Dermis microvascular lymphatic vessel endothelial cell (primary cell): Measurements from ENCODE around the gene ZFC3H1. TPM values are rescaled to one million over a fixed set of nuclear protein-coding genes. Genes with fewer than 3 reads are reported as not detected.
A peak's percentile ranks its signal among the peaks of the same experiment; 100 is the strongest.

Experiments
- DNase-seq, 2 donors: peaks; one replicate each; pipeline versions ENCODE4 v3.0.0 to v3.0.0-alpha.2; 2010; ENCODE audit warnings: low read depth in 2 of 2
- total RNA-seq: library from RNA; depleted of rRNA; stranded (reverse); fragments of >200 nt; gene quantifications from 2 replicates; pipeline ENCODE4 v1.2.1, GENCODE V29; 2014

The ZFC3H1 gene
- total RNA-seq, 1 donor from 2014 or later = 11.4 TPM

DNA sequence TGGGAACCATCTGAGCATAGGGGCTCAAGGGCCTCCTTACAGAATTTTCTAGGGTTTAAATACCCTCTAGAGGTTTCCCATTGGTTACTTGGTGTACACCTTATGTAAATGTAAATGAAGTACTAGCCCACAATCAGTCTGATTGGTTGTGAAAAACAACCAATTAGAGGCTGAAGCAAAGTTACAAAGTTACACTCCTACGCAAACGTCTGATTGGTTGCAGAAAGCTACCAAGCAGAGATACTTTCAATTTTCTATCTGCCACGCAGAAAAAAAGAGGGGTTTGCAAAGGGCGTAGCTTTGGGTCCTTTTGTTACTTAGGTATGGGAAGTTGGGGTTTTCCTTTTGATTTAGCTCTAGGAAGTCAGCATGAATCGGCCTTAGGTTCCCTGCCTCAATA is 20.4 kb upstream of the ZFC3H1 start:
- DNase-seq = no peak

DNA sequence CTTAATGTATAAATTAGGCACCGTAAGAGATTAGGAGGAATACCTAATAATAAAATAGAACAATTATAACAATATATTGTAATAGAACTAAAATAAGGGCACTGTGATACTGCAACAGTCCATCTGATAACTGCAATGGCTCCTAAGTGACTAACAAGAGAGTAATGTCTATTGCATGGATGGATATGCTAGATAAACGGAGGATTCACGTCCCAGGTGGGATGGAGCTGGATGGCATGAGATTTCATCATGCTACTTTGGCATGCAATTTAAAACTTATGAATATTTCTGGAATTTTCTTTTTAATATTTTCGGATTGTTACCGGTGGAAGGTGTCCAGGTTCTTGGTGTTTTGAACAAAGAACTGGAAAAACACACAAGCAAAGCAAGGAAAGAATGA is 20.0 kb upstream of the ZFC3H1 start:
- DNase-seq = no peak

GRCh38 chr12:71682466-71682865 is 18.8 kb upstream of the ZFC3H1 start:
- DNase-seq = no peak

DNA sequence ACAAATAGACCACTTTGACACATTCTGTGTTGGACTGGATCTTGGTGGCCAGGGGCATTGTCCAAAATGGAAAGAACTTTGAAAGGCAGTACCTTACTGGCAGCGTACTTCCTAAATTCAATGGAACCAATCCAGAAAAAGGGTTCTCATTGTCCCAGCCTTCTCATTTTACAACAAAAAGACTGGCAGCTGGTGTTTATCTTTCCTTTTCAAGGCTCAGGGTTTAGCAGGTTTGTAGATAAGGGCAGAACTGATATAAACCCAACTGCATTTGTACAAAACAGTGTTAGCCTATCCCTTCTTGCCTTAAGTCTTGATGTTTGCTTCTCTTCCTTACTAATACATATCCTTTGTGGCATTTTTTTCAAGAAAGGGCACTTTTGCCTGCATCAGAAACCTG is 8.2 kb upstream of the ZFC3H1 start:
- DNase-seq = no peak

DNA sequence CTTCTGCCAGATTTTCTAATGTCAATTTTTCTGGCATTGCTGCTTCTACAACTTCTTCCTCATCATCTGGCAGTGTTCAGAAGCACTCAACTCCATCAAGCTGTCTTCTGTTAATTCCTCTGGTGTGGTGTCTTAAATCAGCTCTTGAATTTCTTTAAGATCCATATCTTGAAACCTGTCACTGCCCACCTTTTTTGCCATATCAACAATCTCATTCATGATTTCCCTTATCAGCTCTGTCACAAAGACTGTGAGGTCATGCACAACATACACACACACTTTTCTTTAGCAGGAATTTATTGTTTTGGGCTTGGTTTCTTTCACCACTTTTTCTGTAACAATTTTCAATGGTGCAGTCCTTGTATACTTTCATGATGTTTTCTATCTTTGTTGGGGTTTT is 7.7 kb upstream of the ZFC3H1 start:
- DNase-seq = no peak

- DNase-seq = no peak
Measured at GRCh38 chr12:71666259-71666658, 2.6 kb upstream of the ZFC3H1 start.

- peak in 1 of 2 donors; percentile 7 for DNase-seq
Measured at GRCh38 chr12:71665090-71665463, 1.4 kb upstream of the ZFC3H1 start.

DNA sequence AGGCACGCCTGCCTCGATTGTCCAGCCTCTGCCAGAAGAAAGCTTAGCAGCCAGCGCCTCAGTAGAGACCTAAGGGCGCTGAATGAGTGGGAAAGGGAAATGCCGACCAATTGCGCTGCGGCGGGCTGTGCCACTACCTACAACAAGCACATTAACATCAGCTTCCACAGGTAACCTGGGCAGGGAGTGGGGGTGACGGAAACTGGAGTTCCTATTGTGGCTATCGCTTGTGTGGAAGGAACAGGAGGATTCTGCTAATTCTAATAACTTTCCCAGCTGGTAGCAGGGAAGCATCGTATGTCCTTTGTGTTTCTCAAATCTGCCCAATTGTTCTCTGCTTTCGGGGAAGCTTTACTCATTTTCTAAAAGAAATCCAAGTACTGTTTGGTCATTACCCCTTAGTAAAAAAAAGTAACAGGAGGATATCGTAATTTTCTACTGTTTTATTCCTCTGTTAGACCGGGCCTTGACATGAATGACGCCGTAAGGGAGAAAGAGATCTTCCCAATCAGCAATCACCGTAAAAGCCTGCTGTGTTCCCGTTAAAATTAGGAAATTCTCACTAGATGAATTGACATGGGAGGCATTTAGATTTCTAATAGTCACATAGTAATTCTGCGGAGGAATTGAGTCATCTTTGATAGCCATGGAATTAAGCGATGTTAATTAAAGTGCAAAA is 902 bp upstream of the ZFC3H1 start:
- DNase-seq = peak in 1 of 2 donors; percentile 24

DNA sequence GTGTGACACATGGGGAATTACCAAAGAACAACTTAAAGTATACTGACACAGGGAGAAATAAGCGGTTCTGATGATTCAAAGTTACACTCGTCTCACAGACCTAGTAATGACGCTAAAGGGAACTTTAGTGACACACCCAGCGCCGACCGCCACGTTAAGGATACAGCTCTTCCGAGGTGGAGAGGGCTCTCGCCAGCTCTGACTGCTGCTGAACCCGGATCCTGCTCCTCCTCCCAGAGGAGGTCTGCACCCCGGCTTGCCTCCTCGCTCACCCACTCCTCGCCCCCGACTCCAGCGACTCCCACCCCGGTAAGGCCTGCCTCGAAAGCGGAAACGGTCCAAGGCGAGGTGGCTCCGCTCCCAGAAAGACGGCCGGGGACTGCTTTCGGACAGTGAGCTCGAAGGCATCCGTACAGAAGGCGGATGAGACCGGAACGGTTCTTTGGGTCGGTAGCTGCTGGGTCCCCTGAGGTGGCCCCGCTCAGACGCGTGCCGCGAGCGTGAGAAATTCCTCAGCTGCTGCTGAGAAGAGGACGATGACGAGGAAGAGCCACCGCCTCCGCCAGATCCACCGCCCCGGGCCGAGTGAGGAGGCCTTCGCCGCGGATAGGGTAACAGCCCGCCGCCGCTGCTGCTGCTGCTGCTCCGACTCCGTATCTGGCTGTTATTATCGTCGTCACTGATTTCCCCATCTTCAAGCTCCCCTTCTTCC is 643 bp downstream of the ZFC3H1 start:
- DNase-seq = peak in 1 of 2 donors; percentile 70

- peak in 1 of 2 donors; percentile 26 for DNase-seq
Measured at GRCh38 chr12:71661977-71662530, 1.6 kb downstream of the ZFC3H1 start.

- no peak for DNase-seq
Measured at GRCh38 chr12:71656740-71657139, 6.9 kb downstream of the ZFC3H1 start.

DNA sequence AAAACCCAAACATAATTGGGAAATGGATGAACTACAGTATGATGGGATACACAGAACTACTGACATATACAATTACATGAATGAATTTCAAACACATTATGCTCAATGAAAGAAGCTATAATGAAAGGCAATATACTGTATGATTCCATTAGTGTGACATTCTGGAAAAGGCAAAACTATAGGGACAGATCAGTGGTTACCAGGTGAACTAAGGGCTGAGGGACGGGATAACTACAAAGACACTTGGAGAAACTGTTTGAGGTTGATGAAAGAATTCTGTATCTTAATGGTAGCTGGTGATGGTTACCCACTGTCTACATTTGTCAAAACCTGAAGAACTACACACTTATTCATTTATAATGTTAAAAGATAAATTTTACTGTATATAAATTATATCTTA is 7.7 kb downstream of the ZFC3H1 start:
- DNase-seq = no peak

GRCh38 chr12:71655495-71655894 is 8.2 kb downstream of the ZFC3H1 start:
- no peak for DNase-seq

- DNase-seq = no peak
Measured at GRCh38 chr12:71654200-71654599, 9.4 kb downstream of the ZFC3H1 start.

DNA sequence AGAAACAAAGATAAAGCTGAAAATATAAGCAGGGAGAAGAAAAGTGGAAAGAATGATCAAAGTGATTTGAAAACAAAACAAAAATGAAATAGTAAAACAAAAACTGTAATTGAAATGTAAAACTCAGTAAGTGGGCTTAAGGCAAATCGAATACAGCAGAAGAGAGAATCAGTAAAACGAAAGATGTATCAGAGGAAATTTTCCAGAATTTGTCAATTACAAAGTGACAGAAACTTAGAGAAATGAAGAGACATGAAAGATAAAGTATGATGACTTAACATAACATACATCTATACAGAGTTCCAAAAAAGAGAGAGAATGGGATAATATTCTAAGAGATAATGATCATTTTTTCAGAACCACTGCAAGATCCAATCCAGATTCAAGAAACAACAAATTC is 10.5 kb downstream of the ZFC3H1 start:
- DNase-seq = no peak

DNA sequence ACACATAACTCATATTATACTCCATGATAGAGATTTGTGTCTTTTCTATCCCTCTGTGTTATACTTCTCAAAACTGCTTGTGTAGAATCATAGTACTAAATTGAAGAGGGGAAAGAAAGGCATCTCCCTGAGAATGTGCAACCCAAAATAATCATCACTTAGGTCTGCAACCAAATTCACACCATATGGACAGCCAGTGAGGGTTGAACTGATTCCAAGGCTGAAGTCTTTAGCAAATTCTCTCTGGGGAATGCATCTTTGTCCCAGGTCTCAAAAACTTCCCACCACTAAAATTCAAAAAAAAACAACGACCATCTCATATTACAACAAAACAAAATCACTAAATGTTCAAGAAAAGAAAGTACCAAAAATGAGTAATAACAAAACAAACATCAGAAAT is 11.0 kb downstream of the ZFC3H1 start:
- DNase-seq = no peak

DNA sequence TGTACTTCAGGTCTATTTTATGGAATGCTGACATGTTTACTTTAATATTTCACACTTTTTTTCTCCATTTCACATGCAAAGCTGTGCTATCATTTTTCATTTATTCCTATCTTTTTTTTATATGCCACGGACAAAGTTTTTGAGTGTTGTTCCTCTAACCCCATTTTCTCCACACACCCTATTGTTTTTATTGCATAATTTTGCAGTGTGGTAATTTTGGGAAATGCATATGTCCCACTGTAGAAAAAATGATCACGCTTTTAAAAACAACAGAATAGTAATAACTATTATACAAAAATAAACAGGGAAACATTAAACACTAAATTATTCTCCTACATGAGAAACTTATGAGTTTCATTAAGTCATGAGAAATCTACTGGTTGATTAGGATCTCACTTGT is 14.2 kb downstream of the ZFC3H1 start:
- DNase-seq = no peak

GRCh38 chr12:71648537-71648936 is 15.1 kb downstream of the ZFC3H1 start:
- DNase-seq = no peak

DNA sequence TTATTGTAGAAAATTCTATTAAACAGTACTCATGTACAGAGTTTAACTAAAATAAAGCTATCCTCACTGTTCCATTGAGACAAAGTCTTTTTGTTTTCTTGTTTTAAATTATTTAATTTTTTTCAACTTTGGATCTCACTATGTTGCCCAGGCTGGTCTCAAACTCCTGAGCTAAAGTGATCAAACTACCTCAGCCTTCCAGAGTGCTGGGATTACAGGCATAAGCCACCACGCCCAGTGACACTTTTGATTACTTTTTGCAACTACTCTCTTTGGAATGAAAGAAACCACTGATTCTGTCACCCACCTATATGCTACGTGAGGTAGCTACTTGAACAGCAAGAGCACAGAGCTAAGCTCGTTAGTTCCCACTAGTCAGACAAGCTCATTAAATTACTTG is 17.1 kb downstream of the ZFC3H1 start:
- no peak for DNase-seq

- no peak for DNase-seq
Measured at GRCh38 chr12:71645268-71645667, 18.4 kb downstream of the ZFC3H1 start.

DNA sequence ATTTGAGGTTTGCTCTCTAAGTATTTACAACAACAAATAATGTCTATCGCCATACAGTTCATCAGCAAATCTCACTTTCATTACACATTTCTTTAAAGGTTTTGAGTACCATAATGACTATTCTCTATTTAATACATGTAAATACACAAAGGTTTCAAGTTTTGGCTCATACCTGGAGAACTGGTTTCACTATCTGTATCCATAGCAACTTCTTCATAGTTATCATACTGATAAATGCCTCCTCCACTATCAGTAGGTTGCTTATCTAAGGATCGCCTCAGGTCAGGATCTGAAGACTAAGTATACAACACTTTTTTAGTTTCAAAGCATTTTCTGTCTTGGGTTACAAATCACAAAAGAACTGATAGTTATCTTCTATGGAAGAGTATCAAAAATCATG is 21.4 kb downstream of the ZFC3H1 start:
- no peak for DNase-seq

GRCh38 chr12:71641390-71641789 is 22.3 kb downstream of the ZFC3H1 start:
- no peak for DNase-seq

DNA sequence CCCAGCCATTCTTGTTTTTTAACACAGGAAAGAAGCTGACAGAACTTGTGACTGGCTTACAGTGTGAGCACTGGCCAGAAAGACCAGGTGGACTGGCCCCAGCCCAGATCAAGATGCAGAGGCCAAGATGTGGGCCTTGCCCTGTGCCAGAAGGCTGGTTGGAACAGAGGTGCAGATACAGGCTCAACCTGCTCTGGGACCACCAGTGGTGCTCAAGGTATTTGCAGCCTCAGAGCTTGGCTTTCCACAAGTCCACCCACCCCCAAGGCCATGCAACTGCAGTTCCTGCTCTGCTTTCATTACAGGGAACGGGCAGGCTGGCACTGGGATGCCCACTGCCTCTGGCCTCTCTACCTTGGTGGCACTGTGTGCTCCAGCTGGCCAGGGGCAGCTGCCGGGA is 23.3 kb downstream of the ZFC3H1 start:
- DNase-seq = peak in 1 of 2 donors; percentile 11
